ENCODE measurements around the gene MMS22L.
"Not testable (repeated sequence)": the region's sequence is repeated elsewhere in the genome, so short reads cannot be mapped to it uniquely, and the experiment has no call there.

MMS22L gene

GRCh38 chr6:97218912-97219311, 64.1 kb downstream of the MMS22L start:
- DNase-seq: no peak

- DNase-seq: peak; percentile 33 to 81
These were observed 67.8 kb downstream of the MMS22L start for GRCh38 chr6:97215157-97215769.

GRCh38 chr6:97214671-97215070, 68.3 kb downstream of the MMS22L start:
- no peak for DNase-seq

GRCh38 chr6:97207383-97207782, 75.6 kb downstream of the MMS22L start:
- no peak for DNase-seq

- DNase-seq: no peak
These were observed 77.0 kb downstream of the MMS22L start for GRCh38 chr6:97205966-97206365.

GRCh38 chr6:97203343-97203742, 79.7 kb downstream of the MMS22L start:
- peak; percentile 67 to 92 for DNase-seq

GRCh38 chr6:97198046-97198565, 84.9 kb downstream of the MMS22L start:
- no peak for DNase-seq

GRCh38 chr6:97195117-97195516, 87.9 kb downstream of the MMS22L start:
- DNase-seq: peak; percentile 44 to 56

GRCh38 chr6:97189767-97190166, 93.2 kb downstream of the MMS22L start:
- no peak for DNase-seq

- DNase-seq: no peak
These were observed 95.1 kb downstream of the MMS22L start for GRCh38 chr6:97187951-97188350.

GRCh38 chr6:97186416-97186999, 96.5 kb downstream of the MMS22L start:
- peak; percentile 16 to 68 for DNase-seq

GRCh38 chr6:97177905-97178304, 105.1 kb downstream of the MMS22L start:
- no peak for DNase-seq

- no peak for DNase-seq
These were observed 106.5 kb downstream of the MMS22L start for GRCh38 chr6:97176468-97176867.

GRCh38 chr6:97175806-97176205, 107.2 kb downstream of the MMS22L start:
- no peak for DNase-seq

GRCh38 chr6:97174471-97174870, 108.5 kb downstream of the MMS22L start:
- no peak for DNase-seq

- DNase-seq: no peak
These were observed 122.7 kb downstream of the MMS22L start for GRCh38 chr6:97160280-97160679.

- not testable (repeated sequence) for DNase-seq
These were observed 127.6 kb downstream of the MMS22L start for GRCh38 chr6:97155447-97155846.

GRCh38 chr6:97154015-97154414, 129.0 kb downstream of the MMS22L start:
- DNase-seq: no peak

GRCh38 chr6:97151601-97152000, 131.4 kb downstream of the MMS22L start:
- no peak for DNase-seq

- DNase-seq: no peak
These were observed 132.1 kb downstream of the MMS22L start for GRCh38 chr6:97150932-97151331.

- DNase-seq: no peak
These were observed 135.6 kb downstream of the MMS22L start for GRCh38 chr6:97147421-97147820.

- DNase-seq: no peak
These were observed 137.3 kb downstream of the MMS22L start for GRCh38 chr6:97145691-97146090.

- no peak for DNase-seq
These were observed 141.3 kb downstream of the MMS22L start for GRCh38 chr6:97141756-97142155.

GRCh38 chr6:97138581-97138980, 144.4 kb downstream of the MMS22L start:
- no peak for DNase-seq
